NCI-H510A (cell line): ENCODE measurements around the gene LRRC32.
"Not testable (repeated sequence)": the region's sequence is repeated elsewhere in the genome, so short reads cannot be mapped to it uniquely, and the experiment has no call there.

Experiments
- DNase-seq: peaks from one replicate; lab custom pipeline; 2025; lab: John Stamatoyannopoulos, UW

The LRRC32 gene

DNA sequence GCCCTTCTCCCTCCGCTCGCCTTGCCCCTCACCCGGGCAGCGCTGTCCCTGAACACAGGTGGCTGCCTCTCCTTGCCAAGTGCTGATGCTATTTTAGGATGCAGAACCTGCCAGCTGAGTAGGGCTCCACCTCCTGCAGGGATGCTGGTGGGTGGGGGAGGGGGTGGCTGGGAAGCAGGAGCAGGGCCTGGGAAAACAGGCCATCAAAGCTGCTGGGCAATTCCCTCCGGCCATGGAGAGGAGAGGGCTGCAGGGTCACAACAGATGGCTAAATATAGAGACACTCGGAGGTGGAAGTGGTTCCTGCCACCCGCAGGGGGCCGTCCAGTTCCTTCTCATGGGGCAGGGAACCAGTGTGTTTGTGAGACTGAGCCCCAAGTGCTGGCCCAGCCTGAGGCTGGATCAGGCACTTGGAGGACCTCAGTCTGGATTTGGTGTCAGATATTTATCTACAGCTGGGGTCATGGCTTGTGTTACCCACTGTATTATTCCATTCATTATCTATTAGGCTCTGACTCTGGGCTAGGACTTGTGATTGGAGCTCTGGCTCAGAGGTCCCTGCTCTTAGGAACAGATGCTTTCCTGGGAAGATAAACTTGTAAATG is 59.6 kb downstream of the LRRC32 start:
- DNase-seq = no peak

DNA sequence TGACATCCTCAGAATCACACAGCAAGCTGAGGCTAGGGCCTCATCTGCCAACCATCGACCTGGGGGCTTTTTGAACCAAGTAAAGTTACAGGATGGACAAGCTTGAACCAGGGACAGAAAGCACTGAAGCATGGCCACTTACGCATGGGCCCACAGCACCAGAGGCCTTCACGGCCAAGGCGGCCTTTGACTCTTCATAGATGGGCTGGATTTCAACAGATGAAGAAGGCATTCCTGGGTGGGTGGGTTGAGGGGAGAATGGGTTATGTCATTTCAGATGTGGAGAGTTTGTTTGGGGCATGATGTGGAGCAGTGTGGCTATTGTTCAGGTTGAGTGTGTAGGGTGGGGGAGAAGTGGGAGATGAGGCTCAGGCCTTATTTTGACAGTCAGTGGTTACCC is 60.2 kb downstream of the LRRC32 start:
- no peak for DNase-seq

DNA sequence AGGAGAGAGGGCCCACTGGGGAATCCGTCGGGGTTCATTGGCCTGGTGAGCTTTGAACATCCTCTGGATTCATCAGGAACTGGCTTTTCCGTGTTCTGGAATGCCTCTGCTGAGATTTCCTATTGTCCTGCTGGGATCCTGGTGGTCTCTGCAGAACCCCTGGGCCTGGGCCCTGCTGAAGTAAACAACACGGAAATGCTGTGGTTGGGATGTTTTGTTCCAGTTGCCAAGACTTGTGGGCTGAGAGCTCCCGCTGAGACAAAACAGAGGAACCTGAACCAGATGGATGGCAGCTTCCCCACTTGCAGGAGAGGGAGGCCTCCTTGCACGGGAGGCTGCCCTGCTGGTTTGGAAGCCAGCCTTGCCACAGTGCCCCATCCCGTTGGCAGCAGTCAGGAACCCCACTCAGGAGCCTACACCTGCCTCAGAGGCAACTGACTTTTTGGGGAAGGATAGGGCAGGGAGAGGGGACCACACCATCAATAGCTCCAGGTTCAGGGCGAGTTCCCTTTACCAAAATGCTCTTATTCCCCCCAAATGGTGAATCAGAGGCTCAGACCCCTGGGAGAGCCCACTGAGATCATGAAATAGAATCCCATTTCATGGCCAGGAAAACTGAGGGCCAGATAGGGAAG is 60.7 kb downstream of the LRRC32 start:
- no peak for DNase-seq

DNA sequence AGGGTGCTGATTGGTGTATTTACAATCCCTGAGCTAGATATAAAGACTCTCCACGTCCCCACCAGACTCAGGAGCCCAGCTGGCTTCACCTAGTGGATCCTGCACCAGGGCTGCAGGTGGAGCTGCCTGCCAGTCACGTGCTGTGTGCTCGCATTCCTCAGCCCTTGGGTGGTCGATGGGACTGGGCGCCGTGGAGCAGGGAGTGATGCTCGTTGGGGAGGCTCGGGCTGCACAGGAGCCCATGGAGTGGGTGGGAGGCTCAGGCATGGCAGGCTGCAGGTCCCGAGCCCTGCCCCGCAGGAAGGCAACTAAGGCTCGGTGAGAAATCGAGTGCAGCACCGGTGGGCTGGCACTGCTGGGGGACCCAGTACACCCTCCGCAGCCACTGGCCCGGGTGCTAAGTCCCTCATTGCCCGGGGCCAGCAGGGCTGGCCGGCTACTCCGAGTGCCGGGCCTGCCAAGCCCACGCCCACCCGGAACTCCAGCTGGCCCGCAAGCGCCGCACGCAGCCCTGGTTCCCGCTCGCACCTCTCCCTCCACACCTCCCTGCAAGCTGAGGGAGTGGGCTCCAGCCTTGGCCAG is 61.6 kb downstream of the LRRC32 start:
- not testable (repeated sequence) for DNase-seq

DNA sequence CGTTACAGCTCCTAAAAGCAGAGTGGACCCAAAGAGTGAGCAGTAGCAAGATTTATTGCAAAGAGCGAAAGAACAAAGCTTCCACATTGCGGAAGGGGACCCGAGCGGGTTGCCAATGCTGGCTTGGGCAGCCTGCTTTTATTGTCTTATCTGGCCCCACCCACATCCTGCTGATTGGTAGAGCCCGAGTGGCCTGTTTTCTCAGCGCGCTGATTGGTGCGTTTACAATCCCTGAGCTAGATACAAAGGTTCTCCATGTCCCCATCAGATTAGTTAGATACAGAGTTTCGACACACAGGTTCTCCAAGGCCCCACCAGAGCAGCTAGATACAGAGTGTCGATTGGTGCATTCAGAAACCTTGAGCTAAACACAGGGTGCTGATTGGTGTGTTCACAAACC is 62.3 kb downstream of the LRRC32 start:
- not testable (repeated sequence) for DNase-seq
